ENCODE measurements around the gene MRPL32. TPM values are rescaled to one million over a fixed set of nuclear protein-coding genes. Genes with fewer than 3 reads are reported as not detected.

The MRPL32 gene
- total RNA-seq, 1 experiment from 2014 or later: 47.5 TPM

DNA sequence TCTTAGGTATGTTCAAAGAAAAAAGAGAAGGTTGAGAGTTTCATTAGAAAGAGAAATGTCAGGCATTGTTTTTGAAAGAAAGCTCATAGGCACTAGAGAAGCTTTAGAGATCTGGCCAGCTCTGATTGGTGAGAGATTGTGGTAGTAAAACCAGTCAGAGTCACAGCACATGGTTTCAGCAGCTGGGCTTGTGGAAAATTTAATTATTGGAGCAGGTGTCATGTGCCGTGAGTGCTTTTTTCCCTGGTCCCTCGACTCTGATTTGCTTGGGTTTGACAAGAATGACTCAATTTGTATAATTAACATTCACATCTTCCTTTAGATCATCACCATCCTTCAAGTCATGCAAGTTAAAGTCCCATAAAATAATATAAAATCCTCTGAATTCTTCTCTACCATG lies 35.2 kb downstream of the MRPL32 start:
- no peaks in the 10 kb centered on the region for H3K4me1 ChIP-seq (ENCODE audit: control insufficient read depth in 1 of 2, insufficient read depth in 2 of 2, low read length in 2 of 2)
- H3K4me2 ChIP-seq (ENCODE audit: low read length): no peak overlapping the region
- DNase-seq (ENCODE audit: low read depth, low spot score): no peak
- POLR2A ChIA-PET: no interaction called here
- H4K20me1 ChIP-seq (ENCODE audit: insufficient read depth): no peaks in the 10 kb centered on the region
- intact Hi-C loops (cut with micrococcal nuclease): no loop called here
- H3K27me3 ChIP-seq (ENCODE audit: insufficient read depth, low read length): no peaks in the 10 kb centered on the region
- no peaks in the 10 kb centered on the region for H3K9me2 ChIP-seq (ENCODE audit: insufficient read depth)
- H3K9ac ChIP-seq (ENCODE audit: low read length): no peak overlapping the region
- no peak for ATAC-seq
- no peaks in the 10 kb centered on the region for H3K9me3 ChIP-seq (ENCODE audit: control insufficient read depth in 1 of 2, insufficient read depth in 1 of 2, low read depth in 1 of 2, low read length in 2 of 2)
- H3K36me3 ChIP-seq (ENCODE audit: control insufficient read depth in 1 of 2, insufficient read depth in 2 of 2, low read length in 2 of 2): no peaks in the 10 kb centered on the region
- H2AFZ ChIP-seq (ENCODE audit: low read depth, low read length, poor library complexity, severe bottlenecking): no peak overlapping the region
- TF ChIP-seq SRF (IDR thresholded peaks at IDR 0.05; ENCODE audit: low read depth) (no peak), JUND (IDR thresholded peaks at IDR 0.05) (no peak), SIN3A (IDR thresholded peaks at IDR 0.05; ENCODE audit: low read depth) (no peak), RAD21 (IDR thresholded peaks at IDR 0.05; ENCODE audit: low read depth) (no peak), ELF1 (IDR thresholded peaks at IDR 0.05; ENCODE audit: borderline replicate concordance, low read depth) (no peak), MAX (IDR thresholded peaks at IDR 0.05) (no peak), REST (IDR thresholded peaks at IDR 0.05; ENCODE audit: low read depth) (no peak), EZH2phosphoT487 (IDR thresholded peaks at IDR 0.05; ENCODE audit: borderline replicate concordance) (no peak), CEBPB (IDR thresholded peaks at IDR 0.05; ENCODE audit: low read depth) (no peak), CBX3 (IDR thresholded peaks at IDR 0.05; ENCODE audit: low read depth) (no peak), EGR1 (IDR thresholded peaks at IDR 0.05; ENCODE audit: low read depth) (no peak), YY1 (IDR thresholded peaks at IDR 0.05; ENCODE audit: extremely low read depth, insufficient replicate concordance, low read depth, low read length) (no peak), FOSL1 (IDR thresholded peaks at IDR 0.05; ENCODE audit: low read depth) (no peak), EZH2 (IDR thresholded peaks at IDR 0.05) (no peak), ZNF274 (IDR thresholded peaks at IDR 0.05; ENCODE audit: low read depth, low read length) (no peak)
- TF ChIP-seq, protein P1, sequence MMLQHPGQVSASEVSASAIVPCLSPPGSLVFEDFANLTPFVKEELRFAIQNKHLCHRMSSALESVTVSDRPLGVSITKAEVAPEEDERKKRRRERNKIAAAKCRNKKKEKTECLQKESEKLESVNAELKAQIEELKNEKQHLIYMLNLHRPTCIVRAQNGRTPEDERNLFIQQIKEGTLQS (IDR thresholded peaks at IDR 0.05): no peak
- TF ChIP-seq, protein P2, sequence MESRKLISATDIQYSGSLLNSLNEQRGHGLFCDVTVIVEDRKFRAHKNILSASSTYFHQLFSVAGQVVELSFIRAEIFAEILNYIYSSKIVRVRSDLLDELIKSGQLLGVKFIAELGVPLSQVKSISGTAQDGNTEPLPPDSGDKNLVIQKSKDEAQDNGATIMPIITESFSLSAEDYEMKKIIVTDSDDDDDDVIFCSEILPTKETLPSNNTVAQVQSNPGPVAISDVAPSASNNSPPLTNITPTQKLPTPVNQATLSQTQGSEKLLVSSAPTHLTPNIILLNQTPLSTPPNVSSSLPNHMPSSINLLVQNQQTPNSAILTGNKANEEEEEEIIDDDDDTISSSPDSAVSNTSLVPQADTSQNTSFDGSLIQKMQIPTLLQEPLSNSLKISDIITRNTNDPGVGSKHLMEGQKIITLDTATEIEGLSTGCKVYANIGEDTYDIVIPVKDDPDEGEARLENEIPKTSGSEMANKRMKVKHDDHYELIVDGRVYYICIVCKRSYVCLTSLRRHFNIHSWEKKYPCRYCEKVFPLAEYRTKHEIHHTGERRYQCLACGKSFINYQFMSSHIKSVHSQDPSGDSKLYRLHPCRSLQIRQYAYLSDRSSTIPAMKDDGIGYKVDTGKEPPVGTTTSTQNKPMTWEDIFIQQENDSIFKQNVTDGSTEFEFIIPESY (IDR thresholded peaks at IDR 0.05; ENCODE audit: extremely low read depth, insufficient replicate concordance, low read length): no peak
- H3K4me3 ChIP-seq (replicated peaks in 1 of 2; ENCODE audit: low read depth in 1 of 2, low read length in 2 of 2): no peak overlapping the region
- H3K79me2 ChIP-seq (ENCODE audit: insufficient read depth, low read length): no peaks in the 10 kb centered on the region
- CTCF ChIA-PET: no interaction called here
- BruUV-seq (replicated peaks): no TSS peak
- H3K27ac ChIP-seq (ENCODE audit: low read depth, low read length): no peak overlapping the region
- RAD21 ChIA-PET (ENCODE audit: low non-redundant PET in 1 of 2, low total read pairs in 2 of 2, uncharacterized antibody in 2 of 2, unreplicated experiment in 2 of 2): no interaction called here

Data from HCT116 (cell line).